ENCODE results near the gene DDAH2. TPM values are rescaled to one million over a fixed set of nuclear protein-coding genes. Genes with fewer than 3 reads are reported as not detected.

DDAH2 gene
- total and polyA plus RNA-seq, 10 of the 15 experiments (the other 5 are each of a cell fraction or from before 2014, with no cell fraction given): 0.35 to 9.9 (median 6.2) TPM

GRCh38 chr6:31729979-31730630 lies 1.0 kb upstream of the DDAH2 start (continued):
- 0 out of 6 replicates have a peak, but pooled peaks of 1 of the 3 experiments have one; percentile 9 for TF ChIP-seq CTCF (IDR thresholded peaks at IDR 0.05 in 2 of 3, conservative IDR thresholded peaks at IDR 0.05 in 1 of 3; ENCODE audit: control insufficient read depth in 2 of 3, extremely low read depth in 1 of 3, insufficient read depth in 1 of 3, low read depth in 3 of 3, low read length in 3 of 3)
- TF ChIP-seq E2F4 (IDR thresholded peaks at IDR 0.05; ENCODE audit: low read depth, low read length): no peak
- TF ChIP-seq KAT2A (conservative IDR thresholded peaks at IDR 0.05; ENCODE audit: control insufficient read depth, low read depth, low read length): no peak
- 0 out of 2 replicates have a peak, but pooled peaks have one; percentile 14 for TF ChIP-seq LARP7 (IDR thresholded peaks at IDR 0.05)
- TF ChIP-seq SIX5 (IDR thresholded peaks at IDR 0.05; ENCODE audit: low read depth, low read length, severe bottlenecking): no peak
- 0 out of 2 replicates have a peak, but pooled peaks have one; percentile 35 for TF ChIP-seq GATAD2B (conservative IDR thresholded peaks at IDR 0.05; ENCODE audit: low read depth)
- TF ChIP-seq POLR2AphosphoS5 (IDR thresholded peaks at IDR 0.05; ENCODE audit: low read length): peak; percentile 29; the same call in 1 of the 2 replicates
- peak; percentile 57 for TF ChIP-seq POLR2A (IDR thresholded peaks at IDR 0.05; ENCODE audit: low read depth, low read length)
